ENCODE results near the gene EVX1. TPM values are rescaled to one million over a fixed set of nuclear protein-coding genes. Genes with fewer than 3 reads are reported as not detected.

The EVX1 gene
- total RNA-seq, 4 donors from 2014 or later = not detected

DNA sequence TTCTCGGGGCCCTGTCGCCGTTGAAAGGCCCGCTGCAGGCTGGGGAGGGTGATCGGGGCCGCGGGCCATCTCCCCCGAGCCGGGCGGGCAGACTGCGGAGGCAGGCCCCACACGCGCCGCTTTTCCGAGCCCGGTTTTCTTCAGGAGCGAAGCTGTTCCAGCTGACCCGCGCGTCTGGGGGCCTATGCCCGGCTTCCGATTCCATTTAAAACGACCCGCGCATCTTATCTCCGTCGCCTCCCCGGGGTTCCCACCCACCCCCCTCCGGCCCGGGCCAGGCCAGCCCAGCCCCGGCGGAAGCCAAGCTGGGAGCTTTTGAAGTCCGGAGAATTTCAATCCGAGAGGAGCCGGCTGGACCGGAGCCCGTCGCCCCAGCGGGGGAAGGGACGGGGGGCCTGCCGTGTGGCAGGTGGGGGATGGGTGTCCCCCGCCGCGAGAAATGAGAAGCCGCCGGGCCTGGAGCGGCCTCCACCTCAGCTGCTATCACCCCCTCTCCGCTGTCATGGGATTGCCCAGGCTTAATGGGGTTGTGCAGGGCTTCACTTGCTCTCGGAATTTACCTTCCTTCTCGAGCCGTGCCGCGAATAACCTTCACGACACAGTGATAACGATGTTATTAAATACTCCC lies 3.1 kb upstream of the EVX1 start:
- no peaks in the 10 kb centered on the region for H3K36me3 ChIP-seq
- peaks cover 26 to 28% of the 10 kb centered on the region in 2 donors for H3K4me1 ChIP-seq
- peak overlapping the region in 1 of 3 donors; percentile 9 for H3K4me3 ChIP-seq (replicated peaks in 1 of 3)
- WGBS, 2 donors = 5 to 7% methylated on average over 32 to 46 of the region's 55 CpGs
- intact Hi-C loops (cut with DNase I) = no loop called here
- TF ChIP-seq, protein P1, sequence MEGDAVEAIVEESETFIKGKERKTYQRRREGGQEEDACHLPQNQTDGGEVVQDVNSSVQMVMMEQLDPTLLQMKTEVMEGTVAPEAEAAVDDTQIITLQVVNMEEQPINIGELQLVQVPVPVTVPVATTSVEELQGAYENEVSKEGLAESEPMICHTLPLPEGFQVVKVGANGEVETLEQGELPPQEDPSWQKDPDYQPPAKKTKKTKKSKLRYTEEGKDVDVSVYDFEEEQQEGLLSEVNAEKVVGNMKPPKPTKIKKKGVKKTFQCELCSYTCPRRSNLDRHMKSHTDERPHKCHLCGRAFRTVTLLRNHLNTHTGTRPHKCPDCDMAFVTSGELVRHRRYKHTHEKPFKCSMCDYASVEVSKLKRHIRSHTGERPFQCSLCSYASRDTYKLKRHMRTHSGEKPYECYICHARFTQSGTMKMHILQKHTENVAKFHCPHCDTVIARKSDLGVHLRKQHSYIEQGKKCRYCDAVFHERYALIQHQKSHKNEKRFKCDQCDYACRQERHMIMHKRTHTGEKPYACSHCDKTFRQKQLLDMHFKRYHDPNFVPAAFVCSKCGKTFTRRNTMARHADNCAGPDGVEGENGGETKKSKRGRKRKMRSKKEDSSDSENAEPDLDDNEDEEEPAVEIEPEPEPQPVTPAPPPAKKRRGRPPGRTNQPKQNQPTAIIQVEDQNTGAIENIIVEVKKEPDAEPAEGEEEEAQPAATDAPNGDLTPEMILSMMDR (IDR thresholded peaks at IDR 0.05) = no peak
- TF ChIP-seq POLR2A (IDR thresholded peaks at IDR 0.05) = no peak
- H3K27ac ChIP-seq = no peak overlapping the region
- no peaks in the 10 kb centered on the region for H3K9me3 ChIP-seq
- peaks cover 60% of the 10 kb centered on the region for H3K27me3 ChIP-seq
- no peak for DNase-seq

DNA sequence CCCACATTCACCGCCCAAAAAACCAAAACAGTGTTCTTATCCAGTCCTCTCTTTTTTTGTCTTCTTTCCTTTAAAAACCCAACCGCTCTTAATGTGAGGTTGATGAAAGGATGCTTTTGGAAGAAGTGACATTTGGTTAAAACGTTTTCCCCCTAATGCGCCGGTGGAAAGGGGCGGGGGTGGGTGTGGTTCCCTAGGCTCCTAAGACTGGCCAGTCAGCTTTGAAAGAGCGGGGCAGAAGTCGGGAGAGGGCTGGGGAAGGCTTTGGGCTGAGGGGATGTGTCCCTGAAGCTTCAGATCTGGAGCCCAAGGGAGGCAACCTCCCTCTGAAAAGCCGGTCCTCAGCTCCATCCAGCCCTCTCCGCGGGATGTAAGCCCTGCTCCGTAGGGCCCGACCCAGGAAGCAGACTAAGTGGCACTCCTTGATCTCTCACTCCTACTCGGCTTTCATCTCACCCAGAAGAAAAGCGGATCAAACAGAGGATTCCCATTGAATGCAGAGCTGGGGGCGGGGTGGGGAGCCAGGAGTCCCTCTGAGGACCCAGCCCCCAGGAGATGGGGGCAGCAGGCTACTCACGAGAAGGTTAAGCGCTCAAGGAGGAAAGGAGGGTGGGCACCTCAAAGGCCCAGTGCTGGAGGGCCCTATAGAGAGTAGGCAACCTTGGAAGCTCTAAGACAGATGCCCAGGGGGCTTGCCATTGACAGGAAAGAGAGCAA lies 2.4 kb upstream of the EVX1 start:
- peaks cover 26 to 28% of the 10 kb centered on the region in 2 donors for H3K4me1 ChIP-seq

GRCh38 chr7:27241189-27242056 lies 1.2 kb upstream of the EVX1 start:
- peaks cover 20 to 32% of the 10 kb centered on the region in 2 donors for H3K4me1 ChIP-seq
- peaks cover 73% of the 10 kb centered on the region for H3K27me3 ChIP-seq
- H3K4me3 ChIP-seq (replicated peaks in 1 of 3) = no peak overlapping the region
- 14 to 17% methylated on average over 17 of the region's 17 CpGs for WGBS, 2 donors
- H3K27ac ChIP-seq = no peak overlapping the region
- no peaks in the 10 kb centered on the region for H3K9me3 ChIP-seq
- H3K36me3 ChIP-seq = no peaks in the 10 kb centered on the region
- DNase-seq = no peak
- intact Hi-C loops (cut with DNase I) = no loop called here
- TF ChIP-seq, protein P1 (IDR thresholded peaks at IDR 0.05) = no peak
- no peak for TF ChIP-seq POLR2A (IDR thresholded peaks at IDR 0.05)

More for the DNA sequence above, 2.4 kb upstream of the EVX1 start:
- Histone ChIP-seq H3K27me3 (peaks cover 67% of the 10 kb centered on the region), H3K9me3 (no peaks in the 10 kb centered on the region), H3K4me3 (replicated peaks in 1 of 3) (no peak overlapping the region), H3K36me3 (no peaks in the 10 kb centered on the region), H3K27ac (no peak overlapping the region)
- no peak for DNase-seq
- intact Hi-C loops (cut with DNase I) = no loop called here
- no peak for TF ChIP-seq POLR2A (IDR thresholded peaks at IDR 0.05)
- TF ChIP-seq, protein P1 (IDR thresholded peaks at IDR 0.05) = no peak
- 9 to 11% methylated on average over 16 to 18 of the region's 18 CpGs for WGBS, 2 donors

GRCh38 chr7:27242154-27242553 lies 448 bp upstream of the EVX1 start:
- 16 to 20% methylated on average over 14 of the region's 14 CpGs for WGBS, 2 donors
- no peak overlapping the region for H3K4me3 ChIP-seq (replicated peaks in 1 of 3)
- no peaks in the 10 kb centered on the region for H3K36me3 ChIP-seq
- no peaks in the 10 kb centered on the region for H3K9me3 ChIP-seq
- TF ChIP-seq, protein P1 (IDR thresholded peaks at IDR 0.05) = no peak
- TF ChIP-seq POLR2A (IDR thresholded peaks at IDR 0.05) = no peak
- H3K27me3 ChIP-seq = peaks cover 76% of the 10 kb centered on the region
- no peak overlapping the region for H3K27ac ChIP-seq
- peaks cover 20 to 32% of the 10 kb centered on the region in 2 donors for H3K4me1 ChIP-seq
- intact Hi-C loops (cut with DNase I) = no loop called here
- no peak for DNase-seq

All from thyroid gland (tissue), 4 donors.